Naive thymus-derived CD4-positive, alpha-beta T cell (primary cell): ENCODE measurements around the gene VRK3. TPM values are rescaled to one million over a fixed set of nuclear protein-coding genes. Genes with fewer than 3 reads are reported as not detected.

Experiments used
- ATAC-seq: fragments of 150-1000 bp; cut with Tn5 transposase; 2 replicates; pipeline ENCODE4 v1.10.0; 2021; ENCODE audit warnings: mild to moderate bottlenecking, moderate library complexity
- CTCF ChIA-PET: fragments of 350-600 bp; sonication (Branson Sonifier 250); formaldehyde crosslinking; loops from one replicate; lab custom pipeline; 2021; ENCODE audit warnings: antibody characterized with exemption; lab: Charles Lee
- POLR2A ChIA-PET: fragments of 350-600 bp; sonication (Branson Sonifier 250); formaldehyde crosslinking; loops from one replicate; lab custom pipeline; 2021; ENCODE audit warnings: antibody characterized with exemption, inconsistent platforms; lab: Charles Lee
- DNase-seq, 9 donors: peaks; one replicate each; pipeline versions ENCODE4 v3.0.0 to v3.0.0-alpha.2; 2020 to 2022; ENCODE audit warnings: mixed read lengths in 1 of 9
- H3K27ac ChIP-seq: one replicate; pipeline ENCODE4 v1.7.0; 2013; ENCODE audit warnings: mild to moderate bottlenecking, low read depth, low read length, moderate library complexity
- H3K27me3 ChIP-seq, 2 donors: one replicate each; pipeline ENCODE4 v1.7.0; 2013; ENCODE audit warnings: low read length in 2 of 2, mild to moderate bottlenecking in 2 of 2, moderate library complexity in 2 of 2; ENCODE audit not compliant: control insufficient read depth in 2 of 2, insufficient read depth in 2 of 2
- H3K36me3 ChIP-seq, 3 experiments: 1 replicate in 2 of 3; 2 replicates in 1 of 3; pipeline ENCODE4 v1.7.0; 2013; ENCODE audit warnings: low read length in 3 of 3, mild to moderate bottlenecking in 3 of 3, moderate library complexity in 1 of 3; ENCODE audit not compliant: insufficient read depth in 3 of 3, control insufficient read depth in 2 of 3
- H3K4me1 ChIP-seq, 2 donors: one replicate each; pipeline ENCODE4 v1.7.0; 2013; ENCODE audit warnings: low read length in 2 of 2, mild to moderate bottlenecking in 2 of 2, moderate library complexity in 1 of 2; ENCODE audit not compliant: control insufficient read depth in 2 of 2, insufficient read depth in 2 of 2
- H3K4me3 ChIP-seq: 2 replicates; pipeline ENCODE4 v1.7.0; 2013; ENCODE audit warnings: mild to moderate bottlenecking, low read length
- H3K9me3 ChIP-seq, 3 experiments: 1 replicate in 2 of 3; 2 replicates in 1 of 3; pipeline ENCODE4 v1.7.0; 2013; ENCODE audit warnings: low read length in 3 of 3; ENCODE audit not compliant: control insufficient read depth in 2 of 3
- H3K27ac Mint-ChIP-seq, 9 donors: one replicate each; pipeline ENCODE4 v1.8.0; 2020 to 2022; ENCODE audit warnings: mixed read lengths in 9 of 9, mild to moderate bottlenecking in 8 of 9, moderate library complexity in 5 of 9, inconsistent platforms in 2 of 9
- H3K27me3 Mint-ChIP-seq, 5 donors: one replicate each; pipeline ENCODE4 v1.8.0; 2021 to 2022; ENCODE audit warnings: mixed read lengths in 5 of 5, mild to moderate bottlenecking in 1 of 5
- H3K36me3 Mint-ChIP-seq, 5 donors: one replicate each; pipeline ENCODE4 v1.8.0; 2020 to 2022; ENCODE audit warnings: mixed read lengths in 5 of 5, mild to moderate bottlenecking in 3 of 5, inconsistent platforms in 1 of 5
- H3K4me1 Mint-ChIP-seq, 7 donors: one replicate each; pipeline ENCODE4 v1.8.0; 2020 to 2022; ENCODE audit warnings: mixed read lengths in 7 of 7, mild to moderate bottlenecking in 3 of 7, inconsistent platforms in 1 of 7
- H3K4me3 Mint-ChIP-seq, 10 donors: one replicate each; pipeline ENCODE4 v1.8.0; 2020 to 2022; ENCODE audit warnings: mild to moderate bottlenecking in 10 of 10, mixed read lengths in 10 of 10, moderate library complexity in 6 of 10, inconsistent platforms in 2 of 10
- H3K9me3 Mint-ChIP-seq, 11 donors: one replicate each; pipeline ENCODE4 v1.8.0; 2020 to 2022; ENCODE audit warnings: mixed read lengths in 11 of 11, mild to moderate bottlenecking in 4 of 11, inconsistent platforms in 1 of 11, moderate library complexity in 1 of 11
- intact Hi-C, 2 donors: fragments of 100-400 bp; cut with micrococcal nuclease; formaldehyde crosslinking; loops; one replicate each; pipeline ENCODE4 v1.15.1; 2023
- polyA plus RNA-seq, 2 donors: library from polyadenylated mRNA; unstranded; fragments of 300-500 nt; fragmentation: Illumina TruSeq; gene quantifications; one replicate each; pipeline ENCODE4 v1.2.3, GENCODE V29; 2021
- total RNA-seq, 6 experiments: library from RNA in 5 of 6; stranded (reverse) in 5 of 6; gene quantifications; 1 replicate in 5 of 6; 2 replicates in 1 of 6; pipeline ENCODE4 v1.2.3 and lab custom pipeline; 2021 to 2026

VRK3 gene
- total and polyA plus RNA-seq, 7 experiments from 2014 or later = 70.6 to 121 (median 84.7) TPM

- peaks cover 28 to 71% (median 46%) of the 10 kb centered on the region in 5 donors for H3K36me3 Mint-ChIP-seq
- H3K4me3 Mint-ChIP-seq = no peak overlapping the region
- Histone ChIP-seq H3K4me1 (peaks cover 0 to 13% of the 10 kb centered on the region in 2 donors), H3K4me3 (no peak overlapping the region), H3K9me3 (peaks cover 4 to 27% (median 23%) of the 10 kb centered on the region in 3 experiments), H3K36me3 (peaks cover 13 to 39% (median 19%) of the 10 kb centered on the region in 3 experiments), H3K27me3 (no peaks in the 10 kb centered on the region), H3K27ac (no peak overlapping the region)
- peaks cover 0 to 6% (median 0%) of the 10 kb centered on the region in 5 donors for H3K27me3 Mint-ChIP-seq
- H3K4me1 Mint-ChIP-seq = peaks cover 12 to 22% (median 14%) of the 10 kb centered on the region in 7 donors
- POLR2A ChIA-PET = no interaction called here
- H3K9me3 Mint-ChIP-seq = peaks cover 13 to 50% (median 26%) of the 10 kb centered on the region in 11 donors
- no peak for DNase-seq
- no peak for ATAC-seq
- intact Hi-C loops = no loop called here
- peak overlapping the region in 2 of 9 donors; percentile 14 to 38 for H3K27ac Mint-ChIP-seq
- CTCF ChIA-PET = interaction anchor here (1.4 kb wide), 1 partner anchor 10 kb away, joined by 7 read pairs; no protein-coding TSS in a partner anchor
Observed at GRCh38 chr19:50047671-50048070, 22.5 kb upstream of the VRK3 start.

- ChIA-PET CTCF (interaction anchor here (1.4 kb wide), 1 partner anchor 11 kb away, joined by 7 read pairs; no protein-coding TSS in a partner anchor), POLR2A (no interaction called here)
- H3K4me1 ChIP-seq = peaks cover 0 to 13% of the 10 kb centered on the region in 2 donors
- Mint-ChIP-seq H3K27ac (peak overlapping the region in 1 of 9 donors; percentile 43), H3K36me3 (peaks cover 36 to 77% (median 54%) of the 10 kb centered on the region in 5 donors), H3K27me3 (peaks cover 0 to 5% (median 0%) of the 10 kb centered on the region in 5 donors), H3K4me3 (no peak overlapping the region), H3K9me3 (peaks cover 14 to 53% (median 27%) of the 10 kb centered on the region in 11 donors), H3K4me1 (peaks cover 12 to 24% (median 15%) of the 10 kb centered on the region in 7 donors)
- H3K9me3 ChIP-seq = peaks cover 4 to 27% (median 23%) of the 10 kb centered on the region in 3 experiments
- no peak overlapping the region for H3K4me3 ChIP-seq
- ATAC-seq = no peak
- intact Hi-C loops = no loop called here
- peaks cover 15 to 47% (median 26%) of the 10 kb centered on the region in 3 experiments for H3K36me3 ChIP-seq
- H3K27me3 ChIP-seq = no peaks in the 10 kb centered on the region
- peak in 7 of 9 donors; percentile 26 to 60 (median 42) for DNase-seq
- H3K27ac ChIP-seq = no peak overlapping the region
Observed at GRCh38 chr19:50046649-50047503, 21.7 kb upstream of the VRK3 start.

GRCh38 chr19:50044922-50045321, 19.8 kb upstream of the VRK3 start:
- Mint-ChIP-seq H3K27ac (no peak overlapping the region), H3K36me3 (peaks cover 45 to 93% (median 71%) of the 10 kb centered on the region in 5 donors)
- CTCF ChIA-PET = no interaction called here

GRCh38 chr19:50043967-50044366, 18.8 kb upstream of the VRK3 start:
- Histone ChIP-seq H3K27me3 (no peaks in the 10 kb centered on the region), H3K4me3 (no peak overlapping the region), H3K36me3 (peaks cover 23 to 76% (median 38%) of the 10 kb centered on the region in 3 experiments), H3K9me3 (peaks cover 4 to 27% (median 23%) of the 10 kb centered on the region in 3 experiments), H3K4me1 (no peaks in the 10 kb centered on the region), H3K27ac (no peak overlapping the region)
- ATAC-seq = no peak
- peaks cover 0 to 13% (median 0%) of the 10 kb centered on the region in 7 donors for H3K4me1 Mint-ChIP-seq
- H3K36me3 Mint-ChIP-seq = peaks cover 53 to 97% (median 77%) of the 10 kb centered on the region in 5 donors
- H3K9me3 Mint-ChIP-seq = peaks cover 14 to 59% (median 27%) of the 10 kb centered on the region in 11 donors
- DNase-seq = no peak
- peak overlapping the region in 1 of 10 donors; percentile 11 for H3K4me3 Mint-ChIP-seq
- ChIA-PET POLR2A (no interaction called here), CTCF (no interaction called here)
- no peaks in the 10 kb centered on the region for H3K27me3 Mint-ChIP-seq
- intact Hi-C loops = no loop called here
- H3K27ac Mint-ChIP-seq = no peak overlapping the region

More at GRCh38 chr19:50044922-50045321, 19.8 kb upstream of the VRK3 start:
- H3K36me3 ChIP-seq = peaks cover 18 to 66% (median 33%) of the 10 kb centered on the region in 3 experiments
- intact Hi-C loops = no loop called here
- no peak for ATAC-seq
- no peaks in the 10 kb centered on the region for H3K27me3 Mint-ChIP-seq
- no peak for DNase-seq
- H3K4me3 ChIP-seq = no peak overlapping the region
- no peak overlapping the region for H3K27ac ChIP-seq
- peaks cover 4 to 27% (median 23%) of the 10 kb centered on the region in 3 experiments for H3K9me3 ChIP-seq
- H3K4me3 Mint-ChIP-seq = no peak overlapping the region
- no peaks in the 10 kb centered on the region for H3K27me3 ChIP-seq
- H3K4me1 ChIP-seq = peaks cover 0 to 3% of the 10 kb centered on the region in 2 donors
- H3K4me1 Mint-ChIP-seq = peaks cover 0 to 13% (median 3%) of the 10 kb centered on the region in 7 donors
- H3K9me3 Mint-ChIP-seq = peaks cover 14 to 59% (median 27%) of the 10 kb centered on the region in 11 donors
- POLR2A ChIA-PET = no interaction called here

GRCh38 chr19:50042363-50043024, 17.3 kb upstream of the VRK3 start:
- ChIA-PET CTCF (no interaction called here), POLR2A (interaction anchor here (0.6 kb wide), 1 partner anchor 94 kb away, joined by 8 read pairs; no protein-coding TSS in a partner anchor)
- no peaks in the 10 kb centered on the region for H3K27me3 Mint-ChIP-seq
- ATAC-seq (no peak), DNase-seq (no peak)
- peaks cover 14 to 52% (median 27%) of the 10 kb centered on the region in 11 donors for H3K9me3 Mint-ChIP-seq
- peaks cover 23 to 83% (median 38%) of the 10 kb centered on the region in 3 experiments for H3K36me3 ChIP-seq
- H3K27ac Mint-ChIP-seq = peak overlapping the region in 1 of 9 donors; percentile 51
- peaks cover 4 to 27% (median 23%) of the 10 kb centered on the region in 3 experiments for H3K9me3 ChIP-seq
- H3K4me1 ChIP-seq = no peaks in the 10 kb centered on the region
- H3K27me3 ChIP-seq = no peaks in the 10 kb centered on the region
- intact Hi-C loops = no loop called here
- H3K4me1 Mint-ChIP-seq = peaks cover 0 to 13% (median 0%) of the 10 kb centered on the region in 7 donors
- no peak overlapping the region for H3K4me3 Mint-ChIP-seq
- no peak overlapping the region for H3K27ac ChIP-seq
- H3K4me3 ChIP-seq = no peak overlapping the region
- peaks cover 53 to 86% (median 70%) of the 10 kb centered on the region in 5 donors for H3K36me3 Mint-ChIP-seq

- Mint-ChIP-seq H3K4me3 (no peak overlapping the region), H3K27me3 (no peaks in the 10 kb centered on the region), H3K27ac (no peak overlapping the region), H3K36me3 (peaks cover 52 to 81% (median 71%) of the 10 kb centered on the region in 5 donors), H3K4me1 (peaks cover 0 to 13% (median 0%) of the 10 kb centered on the region in 7 donors), H3K9me3 (peaks cover 14 to 46% (median 27%) of the 10 kb centered on the region in 11 donors)
- DNase-seq (no peak), ATAC-seq (no peak)
- Histone ChIP-seq H3K9me3 (peaks cover 4 to 25% (median 22%) of the 10 kb centered on the region in 3 experiments), H3K36me3 (peaks cover 23 to 83% (median 35%) of the 10 kb centered on the region in 3 experiments), H3K4me3 (no peak overlapping the region), H3K4me1 (no peaks in the 10 kb centered on the region), H3K27ac (no peak overlapping the region), H3K27me3 (no peaks in the 10 kb centered on the region)
- ChIA-PET CTCF (no interaction called here), POLR2A (no interaction called here)
- intact Hi-C loops = no loop called here
Observed at GRCh38 chr19:50040967-50041366, 15.8 kb upstream of the VRK3 start.
